ENCODE measurements around the gene SHISA4. TPM values are rescaled to one million over a fixed set of nuclear protein-coding genes. Genes with fewer than 3 reads are reported as not detected.
"Not testable (repeated sequence)": the region's sequence is repeated elsewhere in the genome, so short reads cannot be mapped to it uniquely, and the experiment has no call there.

SHISA4 gene
- total RNA-seq, 1 donor: 0.63 TPM

GRCh38 chr1:201921952-201922558 is 33.4 kb downstream of the SHISA4 start:
- H3K27me3 ChIP-seq (ENCODE audit: insufficient read depth, low read length): no peaks in the 10 kb centered on the region
- no peaks in the 10 kb centered on the region for H3K9me3 ChIP-seq (ENCODE audit: low read depth, low read length)
- H3K4me1 ChIP-seq (ENCODE audit: insufficient read depth, low read length): no peaks in the 10 kb centered on the region
- no peak overlapping the region for H3K4me3 ChIP-seq (ENCODE audit: low read length)

- Histone ChIP-seq H3K4me3 (ENCODE audit: low read length) (no peak overlapping the region), H3K4me1 (ENCODE audit: insufficient read depth, low read length) (no peaks in the 10 kb centered on the region), H3K27me3 (ENCODE audit: insufficient read depth, low read length) (no peaks in the 10 kb centered on the region), H3K9me3 (ENCODE audit: low read depth, low read length) (no peaks in the 10 kb centered on the region)
Observed at GRCh38 chr1:201925301-201925567, 36.5 kb downstream of the SHISA4 start.

- Histone ChIP-seq H3K4me3 (ENCODE audit: low read length) (no peak overlapping the region), H3K27me3 (ENCODE audit: insufficient read depth, low read length) (no peaks in the 10 kb centered on the region), H3K9me3 (ENCODE audit: low read depth, low read length) (no peaks in the 10 kb centered on the region), H3K4me1 (ENCODE audit: insufficient read depth, low read length) (no peaks in the 10 kb centered on the region)
Observed at GRCh38 chr1:201925981-201926645, 37.4 kb downstream of the SHISA4 start.

- Histone ChIP-seq H3K27me3 (ENCODE audit: insufficient read depth, low read length) (no peaks in the 10 kb centered on the region), H3K9me3 (ENCODE audit: low read depth, low read length) (no peaks in the 10 kb centered on the region), H3K4me1 (ENCODE audit: insufficient read depth, low read length) (no peaks in the 10 kb centered on the region), H3K4me3 (ENCODE audit: low read length) (no peak overlapping the region)
Observed at GRCh38 chr1:201928266-201928665, 39.6 kb downstream of the SHISA4 start.

GRCh38 chr1:201930137-201930536 is 41.4 kb downstream of the SHISA4 start:
- Histone ChIP-seq H3K4me3 (ENCODE audit: low read length) (no peak overlapping the region), H3K27me3 (ENCODE audit: insufficient read depth, low read length) (no peaks in the 10 kb centered on the region), H3K4me1 (ENCODE audit: insufficient read depth, low read length) (no peaks in the 10 kb centered on the region), H3K9me3 (ENCODE audit: low read depth, low read length) (no peaks in the 10 kb centered on the region)

- Histone ChIP-seq H3K9me3 (ENCODE audit: low read depth, low read length) (no peaks in the 10 kb centered on the region), H3K27me3 (ENCODE audit: insufficient read depth, low read length) (no peaks in the 10 kb centered on the region), H3K4me3 (ENCODE audit: low read length) (no peak overlapping the region), H3K4me1 (ENCODE audit: insufficient read depth, low read length) (no peaks in the 10 kb centered on the region)
Observed at GRCh38 chr1:201930803-201931202, 42.1 kb downstream of the SHISA4 start.

GRCh38 chr1:201933840-201934430 is 45.2 kb downstream of the SHISA4 start:
- Histone ChIP-seq H3K4me3 (ENCODE audit: low read length) (no peak overlapping the region), H3K9me3 (ENCODE audit: low read depth, low read length) (no peaks in the 10 kb centered on the region), H3K4me1 (ENCODE audit: insufficient read depth, low read length) (no peaks in the 10 kb centered on the region), H3K27me3 (ENCODE audit: insufficient read depth, low read length) (no peaks in the 10 kb centered on the region)

GRCh38 chr1:201937624-201938213 is 49.0 kb downstream of the SHISA4 start:
- Histone ChIP-seq H3K4me3 (ENCODE audit: low read length) (no peak overlapping the region), H3K4me1 (ENCODE audit: insufficient read depth, low read length) (no peaks in the 10 kb centered on the region), H3K27me3 (ENCODE audit: insufficient read depth, low read length) (no peaks in the 10 kb centered on the region), H3K9me3 (ENCODE audit: low read depth, low read length) (no peaks in the 10 kb centered on the region)

GRCh38 chr1:201938440-201939035 is 49.8 kb downstream of the SHISA4 start:
- Histone ChIP-seq H3K4me1 (ENCODE audit: insufficient read depth, low read length) (no peaks in the 10 kb centered on the region), H3K9me3 (ENCODE audit: low read depth, low read length) (no peaks in the 10 kb centered on the region), H3K27me3 (ENCODE audit: insufficient read depth, low read length) (no peaks in the 10 kb centered on the region), H3K4me3 (ENCODE audit: low read length) (no peak overlapping the region)

GRCh38 chr1:201939148-201939547 is 50.5 kb downstream of the SHISA4 start:
- Histone ChIP-seq H3K9me3 (ENCODE audit: low read depth, low read length) (no peaks in the 10 kb centered on the region), H3K4me1 (ENCODE audit: insufficient read depth, low read length) (no peaks in the 10 kb centered on the region), H3K27me3 (ENCODE audit: insufficient read depth, low read length) (peaks cover 4% of the 10 kb centered on the region), H3K4me3 (ENCODE audit: low read length) (no peak overlapping the region)

- Histone ChIP-seq H3K27me3 (ENCODE audit: insufficient read depth, low read length) (peaks cover 6% of the 10 kb centered on the region), H3K9me3 (ENCODE audit: low read depth, low read length) (no peaks in the 10 kb centered on the region), H3K4me1 (ENCODE audit: insufficient read depth, low read length) (no peaks in the 10 kb centered on the region), H3K4me3 (ENCODE audit: low read length) (no peak overlapping the region)
Observed at GRCh38 chr1:201939574-201939973, 50.9 kb downstream of the SHISA4 start.

- H3K9me3 ChIP-seq (ENCODE audit: low read depth, low read length); H3K4me1 ChIP-seq (ENCODE audit: insufficient read depth, low read length); H3K4me3 ChIP-seq (ENCODE audit: low read length): not testable (repeated sequence)
- H3K27me3 ChIP-seq (ENCODE audit: insufficient read depth, low read length): peaks cover 13% of the 10 kb centered on the region
Observed at GRCh38 chr1:201940316-201940715, 51.6 kb downstream of the SHISA4 start.

GRCh38 chr1:201941420-201942128 is 52.9 kb downstream of the SHISA4 start:
- Histone ChIP-seq H3K9me3 (ENCODE audit: low read depth, low read length) (no peaks in the 10 kb centered on the region), H3K4me1 (ENCODE audit: insufficient read depth, low read length) (peaks cover 4% of the 10 kb centered on the region), H3K27me3 (ENCODE audit: insufficient read depth, low read length) (peaks cover 26% of the 10 kb centered on the region), H3K4me3 (ENCODE audit: low read length) (no peak overlapping the region)

- peaks cover 31% of the 10 kb centered on the region for H3K27me3 ChIP-seq (ENCODE audit: insufficient read depth, low read length)
- no peaks in the 10 kb centered on the region for H3K9me3 ChIP-seq (ENCODE audit: low read depth, low read length)
- H3K4me1 ChIP-seq (ENCODE audit: insufficient read depth, low read length): peaks cover 8% of the 10 kb centered on the region
- H3K4me3 ChIP-seq (ENCODE audit: low read length): no peak overlapping the region
Observed at GRCh38 chr1:201942129-201942495, 53.4 kb downstream of the SHISA4 start.
